K562 (cell line): ENCODE data around the gene SPINT1. TPM values are rescaled to one million over a fixed set of nuclear protein-coding genes. Genes with fewer than 3 reads are reported as not detected.
A peak's percentile ranks its signal among the peaks of the same experiment; 100 is the strongest.

Source experiments
- ARID4B ChIP-seq: sonication (generic); formaldehyde crosslinking; IDR thresholded peaks from 2 replicates; pipeline ENCODE4 v1.8.0; 2022; ENCODE audit warnings: mild to moderate bottlenecking, missing genetic modification reagents
- CAMTA2 ChIP-seq: fragments of 250-450 bp; sonication (Bioruptor Pico); conservative IDR thresholded peaks from 2 replicates; pipeline ENCODE4 v1.5.1; 2022
- CTCF ChIP-seq, 3 experiments: IDR thresholded peaks in 2 of 3; conservative IDR thresholded peaks in 1 of 3; 2 replicates each; pipeline ENCODE4 v1.5.1; 2011 to 2012; ENCODE audit warnings: low read length in 3 of 3, mild to moderate bottlenecking in 3 of 3, control low read depth in 2 of 3, improper control_type of control experiment in 1 of 3, inconsistent platforms in 1 of 3, low read depth in 1 of 3, mixed read lengths in 1 of 3, moderate library complexity in 1 of 3; ENCODE audit not compliant: insufficient read depth in 2 of 3
- ETV6 ChIP-seq, 3 experiments: fragments of 150-350 bp in 1 of 3; sonication (generic) in 1 of 3; formaldehyde crosslinking in 1 of 3; IDR thresholded peaks; 2 replicates each; pipeline versions ENCODE4 v1.6.1 to v1.8.0; 2014 to 2022; ENCODE audit warnings: borderline replicate concordance in 2 of 3, low read depth in 2 of 3, antibody characterized with exemption in 1 of 3, low read length in 1 of 3, mild to moderate bottlenecking in 1 of 3, missing genetic modification reagents in 1 of 3
- FOXP1 ChIP-seq: sonication (generic); formaldehyde crosslinking; IDR thresholded peaks from 2 replicates; pipeline ENCODE4 v1.8.0; 2022; ENCODE audit warnings: mild to moderate bottlenecking, missing genetic modification reagents
- MXD1 ChIP-seq: fragments of 250-450 bp; sonication (Bioruptor Pico); IDR thresholded peaks from 2 replicates; pipeline ENCODE4 v1.8.0; 2021; ENCODE audit warnings: borderline replicate concordance, mild to moderate bottlenecking, moderate library complexity; ENCODE audit not compliant: poor library complexity, severe bottlenecking
- NKRF ChIP-seq: fragments of 450-650 bp; IDR thresholded peaks from 2 replicates; pipeline ENCODE4 v1.6.1; 2016; ENCODE audit warnings: borderline replicate concordance
- PHF8 ChIP-seq: fragments of 200-600 bp; sonication (generic); IDR thresholded peaks from 2 replicates; pipeline ENCODE4 v1.6.1; 2012; ENCODE audit warnings: mixed run types, mild to moderate bottlenecking, inconsistent platforms, low read length, moderate library complexity, borderline replicate concordance
- RBFOX2 ChIP-seq: fragments of 200-400 bp; formaldehyde crosslinking; IDR thresholded peaks from 2 replicates; pipeline ENCODE4 v1.6.1; 2017; ENCODE audit warnings: low read depth, mild to moderate bottlenecking, low read length, moderate library complexity
- SREBF2 ChIP-seq: sonication (generic); formaldehyde crosslinking; IDR thresholded peaks from 2 replicates; pipeline ENCODE4 v1.4.0; 2020; ENCODE audit warnings: mild to moderate bottlenecking, missing genetic modification reagents
- polyA plus RNA-seq, 8 experiments: library from polyadenylated mRNA; depleted of rRNA in 4 of 8; stranded (reverse) in 5 of 8; unstranded in 3 of 8; fragments of >200 nt; fragmentation: Nextera tagmentation in 2 of 8; fragmentation: Illumina TruSeq in 1 of 8; extraction: Ambion mirVana in 2 of 8; extraction: Trizol in 1 of 8; gene quantifications; 2 replicates each; pipeline versions ENCODE4 v1.2.1 to v1.2.3, GENCODE V29; 2011 to 2014; ENCODE audit warnings: inconsistent platforms in 1 of 8, missing spikeins in 1 of 8
- total RNA-seq, 7 experiments: library from RNA; depleted of rRNA in 6 of 7; stranded (reverse); fragments of >200 nt in 6 of 7; fragmentation: Illumina TruSeq in 2 of 7; extraction: Trizol in 2 of 7; gene quantifications; 2 replicates each; pipeline versions ENCODE4 v1.2.1 to v1.2.3, GENCODE V29; 2011 to 2021; ENCODE audit warnings: low replicate concordance in 1 of 7
- TF ChIP-seq, protein P1 (sequence below), 2 experiments: fragments of 450-650 bp in 1 of 2; IDR thresholded peaks; 2 replicates each; pipeline ENCODE4 v1.6.1; 2011 to 2017; ENCODE audit warnings: low read depth in 2 of 2, antibody characterized with exemption in 1 of 2, borderline replicate concordance in 1 of 2, low read length in 1 of 2, mild to moderate bottlenecking in 1 of 2, mixed read lengths in 1 of 2; ENCODE audit not compliant: control insufficient read depth in 1 of 2

SPINT1 gene
- total and polyA plus RNA-seq, 9 of the 15 experiments (the other 6 are each of a cell fraction or from before 2014, with no cell fraction given): 0.78 to 4.5 (median 1.5) TPM

DNA sequence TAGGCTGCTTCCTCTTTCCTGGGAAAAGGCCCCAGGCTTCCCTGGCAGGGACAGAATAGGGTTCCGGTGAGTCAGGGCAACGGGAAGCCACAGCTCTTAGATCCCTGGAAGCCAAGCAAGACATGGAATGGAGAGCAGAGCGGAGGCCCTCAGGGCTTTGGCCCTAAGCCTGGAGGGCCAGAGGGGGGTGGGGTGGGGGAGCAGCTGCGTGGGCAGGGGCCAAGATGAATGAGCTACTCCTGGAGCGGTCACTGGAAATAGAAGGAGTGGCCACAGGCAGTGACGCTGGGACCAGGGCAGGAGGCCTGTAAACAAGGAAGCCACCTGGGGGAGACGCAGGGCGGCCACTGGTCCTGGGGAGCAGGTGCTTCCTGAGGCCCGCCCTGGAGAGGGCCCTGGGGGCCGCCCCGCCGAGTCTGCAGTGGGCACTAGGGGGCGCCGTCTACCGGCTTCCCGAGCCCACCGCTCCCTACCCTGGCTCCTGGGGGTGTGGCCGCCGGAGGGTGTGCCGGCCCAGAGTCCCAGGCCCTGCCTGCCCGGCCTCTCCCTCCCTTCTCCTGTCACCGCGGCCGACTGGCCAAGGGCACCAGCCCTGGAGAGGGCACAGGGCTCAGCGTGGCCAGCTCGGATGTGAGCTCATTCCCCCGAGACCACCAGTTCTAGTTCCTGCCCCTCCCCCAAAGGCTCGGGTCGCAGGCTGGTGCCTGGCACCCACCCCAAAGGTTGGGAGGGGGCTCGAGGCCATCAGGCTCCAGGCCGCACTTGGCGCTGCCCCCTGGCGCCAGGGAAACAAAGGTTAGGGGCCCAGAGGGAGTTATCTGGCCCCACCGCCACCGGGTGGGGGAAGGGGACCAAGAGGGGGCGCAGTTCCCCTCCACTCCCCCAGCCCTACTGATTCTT, 62.5 kb downstream of the SPINT1 start (continued):
- TF ChIP-seq CAMTA2: no peak
- TF ChIP-seq CTCF (IDR thresholded peaks at IDR 0.05 in 2 of 3, conservative IDR thresholded peaks at IDR 0.05 in 1 of 3; ENCODE audit: insufficient read depth in 2 of 3, low read depth in 1 of 3, low read length in 3 of 3): peak; percentile 87 to 96 (median 95)
- 0 out of 2 replicates have a peak, but pooled peaks have one; percentile 36 for TF ChIP-seq FOXP1 (CRISPR knock-in tag)
- TF ChIP-seq PHF8: peak; percentile 24; the same call in 1 of the 2 replicates
- peak; percentile 63 for TF ChIP-seq RBFOX2
- peak; percentile 75 for TF ChIP-seq ARID4B (CRISPR knock-in tag)
- TF ChIP-seq ETV6 (IDR thresholded peaks at IDR 0.05; ENCODE audit: borderline replicate concordance in 1 of 2, low read depth in 2 of 2, low read length in 1 of 2): peak in 1 of 2 experiments; percentile 74; a peak in 3 of 4 replicates
- no peak for TF ChIP-seq ETV6 (CRISPR knock-in tag; IDR thresholded peaks at IDR 0.05; ENCODE audit: borderline replicate concordance)
- no peak for TF ChIP-seq SREBF2 (CRISPR knock-in tag)
- TF ChIP-seq NKRF: peak; percentile 54; the same call in 1 of the 2 replicates
- TF ChIP-seq, protein P1, sequence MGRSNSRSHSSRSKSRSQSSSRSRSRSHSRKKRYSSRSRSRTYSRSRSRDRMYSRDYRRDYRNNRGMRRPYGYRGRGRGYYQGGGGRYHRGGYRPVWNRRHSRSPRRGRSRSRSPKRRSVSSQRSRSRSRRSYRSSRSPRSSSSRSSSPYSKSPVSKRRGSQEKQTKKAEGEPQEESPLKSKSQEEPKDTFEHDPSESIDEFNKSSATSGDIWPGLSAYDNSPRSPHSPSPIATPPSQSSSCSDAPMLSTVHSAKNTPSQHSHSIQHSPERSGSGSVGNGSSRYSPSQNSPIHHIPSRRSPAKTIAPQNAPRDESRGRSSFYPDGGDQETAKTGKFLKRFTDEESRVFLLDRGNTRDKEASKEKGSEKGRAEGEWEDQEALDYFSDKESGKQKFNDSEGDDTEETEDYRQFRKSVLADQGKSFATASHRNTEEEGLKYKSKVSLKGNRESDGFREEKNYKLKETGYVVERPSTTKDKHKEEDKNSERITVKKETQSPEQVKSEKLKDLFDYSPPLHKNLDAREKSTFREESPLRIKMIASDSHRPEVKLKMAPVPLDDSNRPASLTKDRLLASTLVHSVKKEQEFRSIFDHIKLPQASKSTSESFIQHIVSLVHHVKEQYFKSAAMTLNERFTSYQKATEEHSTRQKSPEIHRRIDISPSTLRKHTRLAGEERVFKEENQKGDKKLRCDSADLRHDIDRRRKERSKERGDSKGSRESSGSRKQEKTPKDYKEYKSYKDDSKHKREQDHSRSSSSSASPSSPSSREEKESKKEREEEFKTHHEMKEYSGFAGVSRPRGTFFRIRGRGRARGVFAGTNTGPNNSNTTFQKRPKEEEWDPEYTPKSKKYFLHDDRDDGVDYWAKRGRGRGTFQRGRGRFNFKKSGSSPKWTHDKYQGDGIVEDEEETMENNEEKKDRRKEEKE (IDR thresholded peaks at IDR 0.05; ENCODE audit: borderline replicate concordance in 1 of 2, control insufficient read depth in 1 of 2, low read depth in 2 of 2, low read length in 1 of 2): no peak
- no peak for TF ChIP-seq MXD1 (CRISPR knock-in tag)
- TF ChIP-seq, all 486 proteins: peak for 86
